Stimulated activated CD8-positive, alpha-beta memory T cell treated with anti-CD3 and anti-CD28 coated beads, Interleukin-12 subunit alpha, Interleukin-12 subunit beta, amount 100 ng/mL, for 4 hours (primary cell): ENCODE data around the gene KIAA1191.

Experiments used
- DNase-seq: peaks from one replicate; pipeline ENCODE4 v3.0.0-alpha.2; 2020; ENCODE audit warnings: low read depth

The KIAA1191 gene

GRCh38 chr5:176365351-176366231, 4.0 kb upstream of the KIAA1191 start, which contains the start of gene ARL10:
Gene ARL10, plus strand, starts transcription at chr5:176365487. Its CDS starts 77 bp downstream, at chr5:176365564.
- DNase-seq = peak; percentile 42

GRCh38 chr5:176364765-176365350, 3.3 kb upstream of the KIAA1191 start:
- no peak for DNase-seq

GRCh38 chr5:176362233-176362490, 598 bp upstream of the KIAA1191 start:
- DNase-seq = no peak

GRCh38 chr5:176360894-176361436, 599 bp downstream of the KIAA1191 start:
- no peak for DNase-seq

DNA sequence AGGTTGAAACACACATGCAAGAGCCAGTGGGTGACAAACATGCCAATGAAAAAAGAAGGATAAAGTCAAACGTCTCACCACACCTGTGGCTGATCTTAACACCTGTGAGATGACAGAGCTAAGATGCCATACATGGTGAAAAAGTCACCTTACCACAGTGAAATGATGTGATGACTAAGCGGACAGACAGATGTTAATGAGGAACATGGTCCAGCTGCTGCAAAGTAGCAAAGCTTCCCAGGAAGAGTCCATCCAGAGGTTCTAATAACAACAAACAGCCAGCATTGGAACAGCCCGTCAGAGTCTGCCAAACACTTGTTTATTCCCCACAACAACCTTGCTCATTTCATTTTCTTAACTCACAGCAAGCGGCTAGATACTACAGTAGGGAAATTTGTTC, 1.9 kb downstream of the KIAA1191 start:
- DNase-seq = no peak

- DNase-seq = no peak
Observed at GRCh38 chr5:176356179-176356566, 5.4 kb downstream of the KIAA1191 start.

- DNase-seq = no peak
Observed at GRCh38 chr5:176355400-176356178, 6.0 kb downstream of the KIAA1191 start.

- DNase-seq = no peak
Observed at GRCh38 chr5:176353533-176353932, 8.0 kb downstream of the KIAA1191 start.

DNA sequence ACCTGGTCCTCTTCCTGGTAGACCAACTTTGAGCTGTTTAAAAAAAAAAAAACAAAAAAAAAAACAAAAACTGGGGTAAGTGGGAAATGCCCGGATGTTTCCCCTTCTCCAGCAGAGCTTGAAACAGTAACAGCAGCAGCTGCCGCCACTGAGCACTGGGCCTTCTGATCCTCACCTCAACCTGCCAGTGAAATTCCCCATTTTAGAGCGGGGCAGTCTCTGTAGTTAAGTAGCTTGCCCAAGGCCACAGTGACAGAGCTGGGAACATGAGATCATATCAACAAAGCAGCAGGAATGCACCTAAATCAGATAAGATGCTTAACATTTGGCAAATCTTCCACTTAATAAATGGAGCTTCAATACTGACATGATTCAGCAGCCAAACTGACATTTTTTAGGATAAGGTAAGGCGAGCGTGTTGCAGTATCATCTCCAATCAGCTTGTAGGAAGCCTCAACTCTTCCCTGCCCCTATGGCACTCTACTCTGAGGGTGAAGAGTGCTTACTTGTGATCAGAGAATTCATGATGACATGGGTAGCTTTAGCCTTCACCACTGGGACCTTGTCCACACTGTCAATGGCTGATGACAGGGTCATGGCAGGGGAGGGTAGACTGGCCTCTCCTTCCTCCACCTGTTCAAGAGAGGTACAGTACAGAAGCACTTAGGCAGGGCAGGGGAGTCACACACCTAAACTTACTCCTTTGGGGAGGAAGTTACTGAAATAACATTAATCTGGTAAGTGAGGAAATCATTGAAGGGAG, 9.3 kb downstream of the KIAA1191 start:
- DNase-seq = no peak

GRCh38 chr5:176350416-176350815, 11.1 kb downstream of the KIAA1191 start:
- DNase-seq = no peak

DNA sequence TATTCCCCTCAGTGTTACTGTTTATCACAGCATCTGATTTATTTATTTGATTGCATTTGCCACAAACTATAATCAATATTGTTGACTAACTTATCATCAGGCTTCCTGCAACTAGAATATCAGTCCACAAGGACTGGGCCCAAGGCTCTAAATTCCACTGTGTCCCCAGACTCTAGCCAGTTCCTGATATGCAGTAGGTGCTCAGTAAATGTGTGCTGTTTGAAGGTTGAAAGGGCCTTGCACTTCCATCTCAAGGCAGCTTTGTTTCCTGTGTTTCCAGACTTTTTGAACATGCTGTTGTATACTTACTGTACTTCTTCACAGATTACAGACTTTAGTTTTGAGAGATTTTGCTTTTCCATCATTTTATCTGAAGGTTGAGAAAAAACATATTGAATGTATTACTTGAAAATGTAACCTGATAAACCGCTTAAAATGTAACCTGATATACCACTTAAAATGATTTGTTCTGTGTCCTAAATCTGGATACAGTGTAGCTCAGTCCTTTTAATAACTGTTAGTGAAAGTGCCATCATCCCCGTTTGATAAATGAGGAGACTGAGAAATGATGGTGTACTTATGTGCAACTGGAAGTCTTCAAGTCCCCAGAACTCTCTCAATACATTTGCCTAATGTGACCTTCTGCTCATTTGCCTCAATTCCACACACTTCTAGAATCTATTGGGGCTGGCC, 18.7 kb downstream of the KIAA1191 start:
- no peak for DNase-seq

DNA sequence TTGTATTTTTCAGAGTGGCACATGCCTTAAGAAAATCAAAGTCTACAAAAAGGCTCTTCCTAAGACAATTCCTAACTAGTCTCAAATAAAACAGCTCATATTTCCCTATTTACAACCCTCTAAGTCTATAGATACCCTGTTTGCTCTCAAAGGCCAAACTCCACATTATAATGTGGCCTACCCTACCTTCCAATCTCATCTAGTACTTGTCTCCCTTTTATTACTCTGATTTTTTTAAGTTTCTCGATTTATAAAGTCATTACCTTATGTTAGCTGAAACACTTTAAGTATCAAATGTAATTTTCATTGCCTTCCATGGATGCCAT, 19.4 kb downstream of the KIAA1191 start:
- DNase-seq = no peak

DNA sequence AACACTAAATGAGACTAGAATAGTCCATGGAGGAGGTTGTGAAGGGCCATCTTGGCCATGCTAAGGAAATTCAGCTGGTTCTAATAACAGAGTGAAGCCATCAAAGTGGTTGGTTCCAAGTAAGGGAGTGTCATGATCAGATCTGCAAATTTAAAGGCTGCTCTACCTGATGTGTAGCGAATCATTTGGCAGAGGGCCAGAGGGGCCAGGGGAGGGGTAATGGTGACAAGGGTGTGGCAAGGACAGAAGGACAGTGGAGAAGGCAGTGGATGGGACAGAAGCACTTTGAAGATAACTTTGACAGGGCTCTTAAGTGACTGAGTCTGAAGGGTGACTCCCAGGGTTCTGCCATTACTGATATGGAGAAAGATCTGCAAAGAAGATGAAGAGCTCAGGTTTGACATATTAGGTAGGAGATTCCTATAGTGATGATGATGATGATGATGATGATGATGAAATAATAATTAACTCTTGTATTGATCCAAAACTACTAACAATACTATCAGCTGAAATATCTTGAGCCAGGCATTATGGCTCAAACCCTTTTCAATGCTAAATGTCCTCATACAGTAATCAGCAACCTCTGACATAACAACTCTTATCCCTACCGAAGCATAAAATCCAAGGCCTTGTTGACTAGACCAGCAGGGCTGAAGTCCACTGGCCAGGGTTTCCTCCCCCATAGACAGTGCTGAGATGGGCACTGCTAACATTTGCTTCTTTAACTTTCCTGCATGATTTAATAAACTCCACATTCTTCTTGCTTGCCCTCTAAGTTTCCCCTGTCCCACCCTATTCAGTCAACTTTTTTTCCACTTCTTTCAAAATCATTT, 20.0 kb downstream of the KIAA1191 start:
- DNase-seq = no peak

DNA sequence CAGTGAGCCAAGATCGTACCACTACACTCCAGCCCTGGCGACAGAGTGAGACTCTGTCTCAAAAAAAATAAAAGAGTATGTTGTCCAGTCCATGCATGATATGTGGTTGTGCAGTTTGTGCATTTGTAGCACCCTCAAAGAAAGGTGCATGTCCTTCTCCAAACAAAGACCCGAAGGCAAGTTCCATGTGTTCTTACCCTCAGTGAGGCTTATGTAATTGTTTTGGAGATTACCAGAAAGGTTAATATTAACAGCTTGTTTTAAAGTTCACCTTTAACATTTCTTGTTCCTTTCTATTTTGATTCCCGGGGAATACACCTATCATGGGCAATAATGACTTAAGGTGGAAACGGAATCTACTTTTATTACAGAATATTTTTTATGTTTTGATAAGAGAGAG, 22.3 kb downstream of the KIAA1191 start:
- DNase-seq = no peak

GRCh38 chr5:176337913-176338312, 23.7 kb downstream of the KIAA1191 start:
- no peak for DNase-seq

- no peak for DNase-seq
Observed at GRCh38 chr5:176334031-176334770, 27.4 kb downstream of the KIAA1191 start.

- DNase-seq = no peak
Observed at GRCh38 chr5:176320577-176320976, 41.0 kb downstream of the KIAA1191 start.

- no peak for DNase-seq
Observed at GRCh38 chr5:176319827-176320554, 41.6 kb downstream of the KIAA1191 start.
